KMS-11 (cell line): ENCODE results near the gene PRKACA.

ENCODE experiments used
- H2AFZ ChIP-seq: fragments of 200-600 bp; sonication (generic); 2 replicates; pipeline ENCODE4 v1.6.1; 2016; ENCODE audit warnings: antibody characterized with exemption, mixed run types, low read depth
- H3K27ac ChIP-seq: fragments of 200-600 bp; sonication (generic); 2 replicates; pipeline ENCODE4 v1.6.1; 2016; ENCODE audit warnings: mild to moderate bottlenecking, mixed run types
- H3K27me3 ChIP-seq: fragments of 200-600 bp; sonication (generic); 2 replicates; pipeline ENCODE4 v1.6.1; 2017; ENCODE audit warnings: mild to moderate bottlenecking, low read depth, mixed run types, moderate library complexity; ENCODE audit not compliant: insufficient read depth
- H3K36me3 ChIP-seq: fragments of 200-600 bp; sonication (generic); 2 replicates; pipeline ENCODE4 v1.6.1; 2017; ENCODE audit warnings: mild to moderate bottlenecking, mixed run types; ENCODE audit not compliant: insufficient read depth
- H3K4me1 ChIP-seq: fragments of 200-600 bp; sonication (generic); 2 replicates; pipeline ENCODE4 v1.6.1; 2016; ENCODE audit warnings: mild to moderate bottlenecking, low read depth, mixed run types; ENCODE audit not compliant: poor library complexity, severe bottlenecking
- H3K4me2 ChIP-seq: fragments of 200-600 bp; sonication (generic); 2 replicates; pipeline ENCODE4 v1.7.0; 2016; ENCODE audit warnings: mild to moderate bottlenecking, mixed run types
- H3K4me3 ChIP-seq: fragments of 200-600 bp; sonication (generic); IDR thresholded peaks from 2 replicates; pipeline ENCODE4 v1.6.1; 2017; ENCODE audit warnings: low read depth, low read length, mixed read lengths; ENCODE audit not compliant: insufficient read depth
- H3K79me2 ChIP-seq: fragments of 200-600 bp; sonication (generic); 2 replicates; pipeline ENCODE4 v1.6.1; 2016; ENCODE audit warnings: low read depth, mixed run types; ENCODE audit not compliant: insufficient read depth
- H3K9ac ChIP-seq: fragments of 200-600 bp; sonication (generic); 2 replicates; pipeline ENCODE4 v1.6.1; 2016; ENCODE audit warnings: mild to moderate bottlenecking, mixed run types
- H4K20me1 ChIP-seq: fragments of 200-600 bp; sonication (generic); 2 replicates; pipeline ENCODE4 v1.6.1; 2016; ENCODE audit warnings: mild to moderate bottlenecking, mixed run types; ENCODE audit not compliant: insufficient read depth
- CTCF ChIP-seq: fragments of 200-600 bp; sonication (generic); conservative IDR thresholded peaks from 2 replicates; pipeline ENCODE4 v1.6.1; 2017; ENCODE audit warnings: low read depth, mild to moderate bottlenecking, antibody characterized with exemption, low read length, moderate library complexity, mixed read lengths

The PRKACA gene

GRCh38 chr19:14061751-14062557, 55.6 kb downstream of the PRKACA start, which contains the start of gene PALM3:
Gene PALM3, minus strand, starts transcription at chr19:14062076. Its CDS starts 96 bp downstream, at chr19:14061980.
- TF ChIP-seq CTCF: no peak
- no peak within 1 kb of the TSS for H3K27ac ChIP-seq
- H3K4me3 ChIP-seq: no peak within 1 kb of the TSS
- no peaks in the 10 kb centered on the region for H3K36me3 ChIP-seq
- peaks cover 7% of the 10 kb centered on the region; the same call in 1 of the 2 replicates for H3K27me3 ChIP-seq
- H3K4me1 ChIP-seq: no peaks in the 10 kb centered on the region
- H3K79me2 ChIP-seq: no peaks in the 10 kb centered on the region
- H2AFZ ChIP-seq: no peak within 1 kb of the TSS
- no peaks in the 10 kb centered on the region for H4K20me1 ChIP-seq
- H3K9ac ChIP-seq: no peak within 1 kb of the TSS
- H3K4me2 ChIP-seq: no peak within 1 kb of the TSS

GRCh38 chr19:14061081-14061749, 56.3 kb downstream of the PRKACA start:
- no peak overlapping the region for H3K9ac ChIP-seq
- H3K27me3 ChIP-seq: peaks cover 7% of the 10 kb centered on the region; the same call in 1 of the 2 replicates
- no peak overlapping the region for H3K4me2 ChIP-seq
- H3K79me2 ChIP-seq: no peaks in the 10 kb centered on the region
- H3K27ac ChIP-seq: no peak overlapping the region
- H3K4me1 ChIP-seq: no peaks in the 10 kb centered on the region
- no peak overlapping the region for H3K4me3 ChIP-seq
- no peak overlapping the region for H2AFZ ChIP-seq
- H3K36me3 ChIP-seq: no peaks in the 10 kb centered on the region
- no peaks in the 10 kb centered on the region for H4K20me1 ChIP-seq
- no peak for TF ChIP-seq CTCF

GRCh38 chr19:14059652-14060155, 57.9 kb downstream of the PRKACA start:
- H3K4me3 ChIP-seq: no peak overlapping the region
- no peak overlapping the region for H3K27ac ChIP-seq
- no peaks in the 10 kb centered on the region for H3K79me2 ChIP-seq
- no peak for TF ChIP-seq CTCF
- no peak overlapping the region for H3K4me2 ChIP-seq
- no peak overlapping the region for H2AFZ ChIP-seq
- H3K36me3 ChIP-seq: no peaks in the 10 kb centered on the region
- no peaks in the 10 kb centered on the region for H3K4me1 ChIP-seq
- H3K9ac ChIP-seq: no peak overlapping the region
- H4K20me1 ChIP-seq: no peaks in the 10 kb centered on the region
- peaks cover 5% of the 10 kb centered on the region; the same call in 1 of the 2 replicates for H3K27me3 ChIP-seq

GRCh38 chr19:14059093-14059480, 58.5 kb downstream of the PRKACA start:
- H3K9ac ChIP-seq: no peak overlapping the region
- H3K4me2 ChIP-seq: no peak overlapping the region
- H3K4me1 ChIP-seq: no peaks in the 10 kb centered on the region
- no peaks in the 10 kb centered on the region for H3K36me3 ChIP-seq
- no peak overlapping the region for H3K4me3 ChIP-seq
- H3K27ac ChIP-seq: no peak overlapping the region
- peaks cover 5% of the 10 kb centered on the region; the same call in 1 of the 2 replicates for H3K27me3 ChIP-seq
- H2AFZ ChIP-seq: peak overlapping the region; percentile 61; the same call in 1 of the 2 replicates
- TF ChIP-seq CTCF: peak; percentile 88
- no peaks in the 10 kb centered on the region for H3K79me2 ChIP-seq
- H4K20me1 ChIP-seq: no peaks in the 10 kb centered on the region
